ENCODE data around the gene RTKN. TPM values are rescaled to one million over a fixed set of nuclear protein-coding genes. Genes with fewer than 3 reads are reported as not detected.

The RTKN gene
- total RNA-seq, 1 donor from 2014 or later: 32.3 TPM

DNA sequence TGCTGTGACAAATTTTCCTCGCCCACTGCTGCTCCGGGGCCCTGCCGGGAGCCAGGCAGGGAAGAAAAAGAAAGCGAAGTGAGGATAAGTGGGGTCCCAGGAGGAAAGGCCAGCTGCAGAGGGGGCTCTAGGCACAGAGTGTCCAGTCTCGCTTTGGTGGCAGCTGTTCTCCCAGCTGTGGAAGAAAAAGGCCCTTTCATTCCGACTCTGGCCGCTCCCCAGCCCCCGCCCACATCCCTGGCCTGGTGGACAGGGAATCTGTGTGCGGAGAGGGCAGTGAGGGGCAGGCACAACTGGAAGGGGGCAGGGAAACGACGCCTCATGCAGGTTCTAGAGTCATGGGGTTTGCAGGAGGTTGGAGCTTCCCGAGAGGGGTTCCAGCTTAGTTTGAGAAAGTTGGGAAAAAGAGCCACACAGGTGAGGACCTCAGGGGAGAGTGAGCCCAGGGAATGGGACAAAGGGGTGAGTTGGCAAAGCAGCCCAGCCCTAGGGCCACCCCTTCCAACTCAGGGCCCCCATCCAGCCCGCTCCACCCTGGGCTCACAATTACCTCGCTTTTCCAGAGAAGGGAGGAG is 1.8 kb downstream of the RTKN start:
- no peak for ATAC-seq
- no peaks in the 10 kb centered on the region for H3K36me3 ChIP-seq
- H3K4me1 ChIP-seq: peaks cover 26% of the 10 kb centered on the region
- peak overlapping the region; percentile 62 for H3K4me3 ChIP-seq
- intact Hi-C loops (cut with DNase I): no loop called here
- H3K9me3 ChIP-seq: no peaks in the 10 kb centered on the region
- no peak for DNase-seq
- TF ChIP-seq, protein P1, sequence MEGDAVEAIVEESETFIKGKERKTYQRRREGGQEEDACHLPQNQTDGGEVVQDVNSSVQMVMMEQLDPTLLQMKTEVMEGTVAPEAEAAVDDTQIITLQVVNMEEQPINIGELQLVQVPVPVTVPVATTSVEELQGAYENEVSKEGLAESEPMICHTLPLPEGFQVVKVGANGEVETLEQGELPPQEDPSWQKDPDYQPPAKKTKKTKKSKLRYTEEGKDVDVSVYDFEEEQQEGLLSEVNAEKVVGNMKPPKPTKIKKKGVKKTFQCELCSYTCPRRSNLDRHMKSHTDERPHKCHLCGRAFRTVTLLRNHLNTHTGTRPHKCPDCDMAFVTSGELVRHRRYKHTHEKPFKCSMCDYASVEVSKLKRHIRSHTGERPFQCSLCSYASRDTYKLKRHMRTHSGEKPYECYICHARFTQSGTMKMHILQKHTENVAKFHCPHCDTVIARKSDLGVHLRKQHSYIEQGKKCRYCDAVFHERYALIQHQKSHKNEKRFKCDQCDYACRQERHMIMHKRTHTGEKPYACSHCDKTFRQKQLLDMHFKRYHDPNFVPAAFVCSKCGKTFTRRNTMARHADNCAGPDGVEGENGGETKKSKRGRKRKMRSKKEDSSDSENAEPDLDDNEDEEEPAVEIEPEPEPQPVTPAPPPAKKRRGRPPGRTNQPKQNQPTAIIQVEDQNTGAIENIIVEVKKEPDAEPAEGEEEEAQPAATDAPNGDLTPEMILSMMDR (IDR thresholded peaks at IDR 0.05): no peak
- H3K27me3 ChIP-seq: peaks cover 13% of the 10 kb centered on the region
- H3K27ac ChIP-seq: peak overlapping the region; percentile 84

DNA sequence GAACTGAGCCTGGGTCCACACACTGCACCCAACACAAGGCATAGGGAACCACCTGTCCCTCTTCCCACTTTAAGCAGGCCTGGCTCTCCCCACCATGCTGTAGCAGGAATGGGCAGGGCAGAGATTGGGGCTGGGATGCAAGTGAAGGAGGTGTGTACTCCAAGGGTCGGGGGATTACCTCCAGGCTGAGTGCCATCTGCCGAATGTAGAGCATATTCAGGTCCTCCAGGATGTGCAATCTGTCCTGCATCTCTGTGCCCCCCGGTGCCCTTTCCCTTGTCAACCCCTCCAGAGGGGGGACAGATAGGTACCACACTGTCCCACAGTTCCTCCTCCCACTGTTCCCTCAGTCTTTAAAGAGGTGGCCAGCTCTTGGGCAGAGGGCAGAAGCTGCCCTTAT is 2.4 kb downstream of the RTKN start:
- H3K36me3 ChIP-seq: no peaks in the 10 kb centered on the region
- intact Hi-C loops (cut with DNase I): no loop called here
- no peak for ATAC-seq
- no peaks in the 10 kb centered on the region for H3K9me3 ChIP-seq
- H3K27ac ChIP-seq: peak overlapping the region; percentile 84
- TF ChIP-seq, protein P1 (IDR thresholded peaks at IDR 0.05): no peak
- H3K4me1 ChIP-seq: peaks cover 26% of the 10 kb centered on the region
- DNase-seq: no peak
- peaks cover 13% of the 10 kb centered on the region for H3K27me3 ChIP-seq
- H3K4me3 ChIP-seq: peak overlapping the region; percentile 62

DNA sequence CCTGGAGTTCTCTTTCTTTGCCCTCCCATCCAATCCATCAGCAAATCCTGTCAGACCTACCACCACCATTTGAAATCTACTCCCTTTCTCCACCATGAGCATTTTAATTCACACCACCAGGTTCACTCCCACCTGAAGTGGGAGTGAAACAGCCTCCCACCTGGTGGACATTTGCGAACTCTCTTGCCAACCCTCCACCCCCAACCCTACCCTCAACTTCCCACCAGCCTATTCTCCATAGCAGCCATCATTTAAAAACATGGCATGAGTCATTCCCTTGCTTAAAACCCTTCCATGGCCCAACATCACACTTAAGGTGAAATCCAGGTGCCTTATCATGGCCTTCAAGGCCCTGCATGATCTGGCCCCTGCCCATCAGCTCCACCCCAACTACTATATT is 3.5 kb downstream of the RTKN start:
- Histone ChIP-seq H3K36me3 (no peaks in the 10 kb centered on the region), H3K27ac (no peak overlapping the region), H3K4me3 (no peak overlapping the region), H3K9me3 (no peaks in the 10 kb centered on the region), H3K4me1 (peaks cover 26% of the 10 kb centered on the region), H3K27me3 (peaks cover 13% of the 10 kb centered on the region)
- ATAC-seq (no peak), DNase-seq (no peak)
- intact Hi-C loops (cut with DNase I): no loop called here
- TF ChIP-seq, protein P1 (IDR thresholded peaks at IDR 0.05): no peak

DNA sequence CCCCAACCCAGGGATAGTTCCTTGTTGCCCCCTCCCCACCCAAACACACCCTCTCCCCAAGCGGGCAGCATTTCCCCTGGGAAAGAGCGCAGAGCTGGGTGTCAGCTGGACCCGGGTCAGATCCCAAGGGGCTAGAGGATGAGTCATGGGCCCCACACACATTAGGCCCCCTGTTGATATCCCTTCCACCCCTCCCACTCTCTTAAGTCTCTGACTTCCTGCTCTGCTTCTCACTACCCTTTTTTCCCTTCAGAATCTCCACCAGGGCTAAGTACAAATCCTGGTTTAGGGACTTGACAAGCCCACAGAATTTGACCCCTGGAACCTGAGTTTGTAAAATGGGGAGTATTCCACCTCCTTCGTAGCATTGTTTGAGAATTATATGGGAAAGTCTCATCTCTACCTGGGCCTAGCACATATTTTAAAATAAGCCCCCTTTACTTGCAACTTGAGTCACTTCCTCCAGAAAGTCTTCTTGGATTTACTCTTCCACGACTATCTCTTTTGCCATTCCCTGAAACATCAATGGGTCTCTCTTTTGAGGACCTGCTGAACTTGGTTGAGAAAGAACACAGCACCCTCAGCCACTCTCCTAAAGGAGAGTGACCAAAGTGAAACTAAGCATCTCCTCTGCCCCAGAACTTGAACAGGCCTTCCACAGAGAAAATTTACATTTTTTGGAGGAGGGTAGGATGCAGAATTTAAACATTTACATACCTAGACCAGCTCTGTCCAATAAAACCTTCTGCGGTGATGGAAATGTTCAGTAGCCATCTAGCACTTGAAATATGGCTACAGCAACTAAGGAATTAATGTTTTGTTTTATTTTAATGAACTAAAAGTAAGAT is 4.7 kb downstream of the RTKN start:
- no peak overlapping the region for H3K27ac ChIP-seq
- H3K4me1 ChIP-seq: peaks cover 26% of the 10 kb centered on the region

DNA sequence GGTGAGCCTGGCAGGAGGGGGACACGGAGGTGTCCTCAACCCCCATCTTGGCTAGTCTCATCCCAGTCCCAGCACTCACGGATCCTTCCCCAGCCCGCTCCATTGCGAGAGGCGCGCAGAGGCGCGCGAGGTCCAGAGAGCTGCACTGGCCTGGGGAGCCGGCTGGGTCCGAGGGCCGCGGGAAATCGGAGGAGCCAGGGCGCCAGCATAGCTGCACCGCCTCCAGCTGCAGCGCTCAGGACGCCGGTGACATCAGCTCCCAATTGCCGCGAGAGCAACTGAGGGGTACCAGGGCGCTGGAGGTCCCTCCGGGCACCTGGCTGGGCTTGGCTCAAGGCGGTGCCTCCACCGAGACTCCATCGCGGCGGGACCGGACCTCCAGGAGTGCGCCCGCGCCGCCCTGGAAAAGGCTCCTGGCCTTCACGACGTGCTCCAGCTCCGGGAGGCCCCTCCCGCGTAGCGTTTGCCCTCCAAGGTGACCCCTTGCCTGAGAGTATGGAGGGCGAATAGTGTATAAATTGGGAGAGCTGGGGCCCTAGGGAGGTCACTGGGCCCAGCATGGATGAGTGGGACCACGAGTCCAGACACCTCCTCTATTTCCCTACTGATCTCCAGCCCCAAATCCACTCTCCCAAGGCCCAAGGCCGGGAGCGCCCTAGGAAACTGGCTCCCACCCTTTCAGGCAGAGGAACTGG is 5.5 kb downstream of the RTKN start:
- intact Hi-C loops (cut with DNase I): no loop called here
- peaks cover 24% of the 10 kb centered on the region for H3K4me1 ChIP-seq
- ATAC-seq (no peak), DNase-seq (no peak)
- H3K27me3 ChIP-seq: peaks cover 3% of the 10 kb centered on the region
- TF ChIP-seq, protein P1 (IDR thresholded peaks at IDR 0.05): no peak
- H3K36me3 ChIP-seq: peaks cover 8% of the 10 kb centered on the region
- H3K27ac ChIP-seq: no peak overlapping the region
- H3K4me3 ChIP-seq: no peak overlapping the region
- no peaks in the 10 kb centered on the region for H3K9me3 ChIP-seq

More for the DNA sequence above, 4.7 kb downstream of the RTKN start:
- Histone ChIP-seq H3K4me3 (no peak overlapping the region), H3K27me3 (peaks cover 7% of the 10 kb centered on the region), H3K9me3 (no peaks in the 10 kb centered on the region), H3K36me3 (no peaks in the 10 kb centered on the region)
- intact Hi-C loops (cut with DNase I): no loop called here
- no peak for DNase-seq
- ATAC-seq: no peak
- TF ChIP-seq, protein P1 (IDR thresholded peaks at IDR 0.05): no peak
